ENCODE measurements around the gene PLEKHN1.

GRCh38 chr1:1023700-1024099 lies 57.4 kb downstream of the PLEKHN1 start:
- TF ChIP-seq CTCF (IDR thresholded peaks at IDR 0.05; ENCODE audit: low read depth, low read length) (no peak), EZH2phosphoT487 (IDR thresholded peaks at IDR 0.05; ENCODE audit: low read depth) (no peak)

Data from OCI-LY3 (cell line).